ENCODE measurements around the gene LRCH1. TPM values are rescaled to one million over a fixed set of nuclear protein-coding genes. Genes with fewer than 3 reads are reported as not detected.

The LRCH1 gene
- total and polyA plus RNA-seq, 2 of the 13 experiments (the other 11 are each of a cell fraction or from before 2014, with no cell fraction given) = 4.1 to 12.6 TPM

GRCh38 chr13:46655377-46656180, 102.6 kb downstream of the LRCH1 start (continued):
- TF ChIP-seq ATF2 (CRISPR knock-in tag; IDR thresholded peaks at IDR 0.05) (no peak), ZNF367 (CRISPR knock-in tag; IDR thresholded peaks at IDR 0.05; ENCODE audit: borderline replicate concordance) (no peak), TOPORS (CRISPR knock-in tag; IDR thresholded peaks at IDR 0.05) (no peak), ZNF629 (CRISPR knock-in tag; conservative IDR thresholded peaks at IDR 0.05) (no peak), HINFP (CRISPR knock-in tag; IDR thresholded peaks at IDR 0.05; ENCODE audit: low read depth) (no peak), GRHL1 (CRISPR knock-in tag; conservative IDR thresholded peaks at IDR 0.05) (no peak), ZNF782 (CRISPR knock-in tag; IDR thresholded peaks at IDR 0.05; ENCODE audit: borderline replicate concordance) (no peak), KLF13 (CRISPR knock-in tag; IDR thresholded peaks at IDR 0.05) (no peak), MNT (IDR thresholded peaks at IDR 0.05) (no peak), KLF15 (CRISPR knock-in tag; IDR thresholded peaks at IDR 0.05; ENCODE audit: borderline replicate concordance) (no peak), PRDM10 (CRISPR knock-in tag; IDR thresholded peaks at IDR 0.05; ENCODE audit: low read depth) (no peak)

All from HepG2 (cell line).